HG02759 (cell line): ENCODE data around the gene TOMM40L.
"Not testable (repeated sequence)": the region's sequence is repeated elsewhere in the genome, so short reads cannot be mapped to it uniquely, and the experiment has no call there.

Experiments used
- ATAC-seq: cut with Tn5 transposase; IDR thresholded peaks from one replicate; pipeline ENCODE4 v1.9.1; 2021; ENCODE audit warnings: mild to moderate bottlenecking, moderate library complexity; ENCODE audit not compliant: unreplicated experiment

TOMM40L gene

GRCh38 chr1:161250829-161251228, 25.0 kb downstream of the TOMM40L start:
- no peak for ATAC-seq

- ATAC-seq, result no peak
These were observed 25.7 kb downstream of the TOMM40L start for GRCh38 chr1:161251579-161251978.

DNA sequence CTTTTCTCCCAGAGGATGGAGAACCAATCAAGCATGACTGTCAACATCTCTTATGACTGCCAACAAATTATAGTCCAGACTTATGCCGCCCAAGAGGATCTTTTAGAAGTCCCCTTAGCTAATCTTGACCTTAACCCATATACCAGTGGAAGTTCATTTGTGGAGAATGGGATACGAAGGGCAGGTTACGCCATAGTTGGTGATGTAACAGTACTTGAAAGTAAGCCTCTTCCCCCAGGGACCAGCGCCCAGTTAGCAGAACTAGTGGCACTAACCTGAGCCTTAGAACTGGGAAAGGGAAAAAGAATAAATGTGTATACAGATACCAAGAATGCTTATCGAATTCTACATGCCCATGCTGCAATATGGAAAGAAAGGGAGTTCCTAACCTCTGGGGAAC, 29.4 kb downstream of the TOMM40L start:
- not testable (repeated sequence) for ATAC-seq

DNA sequence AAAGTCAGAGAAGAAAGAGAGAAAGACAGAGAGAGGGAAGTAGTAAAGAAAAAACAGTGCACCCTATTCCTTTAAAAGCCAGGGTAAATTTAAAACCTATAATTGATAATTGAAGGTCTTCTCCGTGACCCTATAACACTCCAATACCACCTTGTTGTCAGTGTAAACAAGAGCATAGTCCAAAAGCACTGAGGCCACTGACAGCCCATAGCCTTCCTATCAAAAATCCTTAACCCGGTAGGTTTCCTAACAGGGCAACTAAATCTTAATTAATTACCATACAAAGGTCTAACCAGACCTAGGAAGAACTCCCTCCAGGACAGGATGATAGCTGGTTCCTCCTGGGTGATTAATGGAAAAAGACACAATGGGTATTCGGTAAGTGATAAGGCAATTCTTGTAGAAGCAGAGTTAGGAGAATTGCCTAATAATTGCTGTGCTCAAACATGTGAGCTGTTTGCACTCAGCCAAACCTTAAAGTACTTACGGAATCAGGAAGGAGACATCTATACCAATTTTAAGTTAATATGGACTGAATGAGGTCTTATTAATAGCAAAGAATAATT, 30.2 kb downstream of the TOMM40L start:
- not testable (repeated sequence) for ATAC-seq

GRCh38 chr1:161257109-161257508, 31.2 kb downstream of the TOMM40L start:
- not testable (repeated sequence) for ATAC-seq

DNA sequence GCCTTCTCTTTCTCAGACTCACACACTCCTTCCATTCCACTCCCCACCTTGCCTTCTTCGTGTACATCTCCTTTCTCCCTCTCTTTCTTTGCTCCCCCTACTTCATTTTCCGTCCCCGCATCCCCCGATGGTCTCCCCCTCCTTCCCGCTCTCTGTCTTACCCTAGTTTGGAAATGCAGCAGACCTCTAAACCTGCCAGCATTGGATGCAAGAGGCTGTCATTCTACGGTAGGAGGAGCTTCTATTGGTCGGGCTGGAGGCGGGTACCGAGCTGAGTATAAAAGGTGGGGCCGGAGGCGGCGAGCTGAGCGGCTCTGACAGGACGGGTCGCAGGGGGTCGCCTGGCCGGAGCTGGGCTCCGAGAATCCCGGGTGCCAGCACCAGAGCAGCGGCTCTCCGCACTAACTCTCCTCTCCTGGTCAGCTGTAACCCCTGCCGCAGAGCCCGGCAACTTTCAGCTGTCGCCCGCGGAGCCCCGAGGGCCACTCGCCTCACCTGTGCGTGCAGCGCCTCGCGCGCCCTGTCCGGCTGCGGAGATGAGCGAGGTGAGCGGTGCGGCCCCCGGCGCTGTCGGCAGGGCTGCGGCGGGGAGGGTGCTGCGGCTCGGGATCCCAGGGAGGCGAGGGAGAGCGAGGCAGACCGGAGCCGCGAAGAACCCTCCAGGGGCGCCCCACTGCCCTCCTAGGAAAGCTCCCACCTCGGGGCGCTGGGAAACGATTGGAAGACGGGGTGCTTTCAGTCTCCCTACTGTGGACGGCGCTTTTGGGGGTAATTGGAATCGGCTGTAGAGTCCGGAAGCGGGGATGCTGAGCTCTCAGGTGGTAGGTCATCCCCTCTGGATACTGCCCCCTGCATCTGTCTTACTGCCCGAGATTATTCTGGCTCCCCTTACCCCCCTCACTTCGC, 32.8 kb downstream of the TOMM40L start, which contains the start of gene PCP4L1:
Gene PCP4L1 (plus strand): TSS at position 307 of the 906 bp plus-strand sequence. CDS start 230 bp downstream, at position 537.
- ATAC-seq, result peak; percentile 78

DNA sequence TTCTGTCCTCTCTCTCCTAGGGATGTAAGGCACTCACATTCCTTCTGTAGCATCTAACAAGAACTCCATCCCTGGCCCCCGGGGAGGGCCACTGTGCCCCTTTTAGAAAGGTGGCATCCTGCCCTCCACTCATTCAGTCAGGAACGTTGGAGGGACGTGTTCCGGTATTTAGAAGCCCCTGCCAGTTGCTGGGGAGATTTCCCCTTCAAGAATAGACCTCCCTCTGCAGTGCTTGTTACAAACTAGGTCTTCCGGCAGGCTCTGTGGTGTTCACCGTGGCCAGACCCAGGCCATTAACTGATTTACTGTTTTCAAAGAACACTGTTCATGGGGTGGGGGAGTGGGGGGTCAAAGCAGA, 33.5 kb downstream of the TOMM40L start:
- ATAC-seq, result no peak

DNA sequence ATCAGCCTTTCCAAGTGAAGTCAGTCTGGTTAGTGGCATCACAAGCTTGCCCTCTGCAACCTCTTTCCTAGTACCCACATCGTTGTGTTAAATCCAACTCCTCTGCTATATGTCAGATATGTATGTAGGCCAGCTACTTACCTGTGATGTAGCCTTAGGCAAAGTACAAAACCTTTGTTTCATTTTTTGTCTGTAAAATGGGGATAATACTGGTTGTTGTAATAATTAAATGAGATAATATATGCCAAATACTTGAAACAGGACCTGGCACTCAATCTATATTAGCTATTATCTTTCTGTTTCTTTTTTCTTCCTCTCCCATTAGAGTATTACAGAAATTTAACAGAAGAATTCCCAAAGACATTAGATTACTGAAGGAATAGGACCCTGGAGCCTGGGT, 33.9 kb downstream of the TOMM40L start:
- ATAC-seq, result no peak

GRCh38 chr1:161260376-161261260, 34.8 kb downstream of the TOMM40L start:
- peak; percentile 26 for ATAC-seq

DNA sequence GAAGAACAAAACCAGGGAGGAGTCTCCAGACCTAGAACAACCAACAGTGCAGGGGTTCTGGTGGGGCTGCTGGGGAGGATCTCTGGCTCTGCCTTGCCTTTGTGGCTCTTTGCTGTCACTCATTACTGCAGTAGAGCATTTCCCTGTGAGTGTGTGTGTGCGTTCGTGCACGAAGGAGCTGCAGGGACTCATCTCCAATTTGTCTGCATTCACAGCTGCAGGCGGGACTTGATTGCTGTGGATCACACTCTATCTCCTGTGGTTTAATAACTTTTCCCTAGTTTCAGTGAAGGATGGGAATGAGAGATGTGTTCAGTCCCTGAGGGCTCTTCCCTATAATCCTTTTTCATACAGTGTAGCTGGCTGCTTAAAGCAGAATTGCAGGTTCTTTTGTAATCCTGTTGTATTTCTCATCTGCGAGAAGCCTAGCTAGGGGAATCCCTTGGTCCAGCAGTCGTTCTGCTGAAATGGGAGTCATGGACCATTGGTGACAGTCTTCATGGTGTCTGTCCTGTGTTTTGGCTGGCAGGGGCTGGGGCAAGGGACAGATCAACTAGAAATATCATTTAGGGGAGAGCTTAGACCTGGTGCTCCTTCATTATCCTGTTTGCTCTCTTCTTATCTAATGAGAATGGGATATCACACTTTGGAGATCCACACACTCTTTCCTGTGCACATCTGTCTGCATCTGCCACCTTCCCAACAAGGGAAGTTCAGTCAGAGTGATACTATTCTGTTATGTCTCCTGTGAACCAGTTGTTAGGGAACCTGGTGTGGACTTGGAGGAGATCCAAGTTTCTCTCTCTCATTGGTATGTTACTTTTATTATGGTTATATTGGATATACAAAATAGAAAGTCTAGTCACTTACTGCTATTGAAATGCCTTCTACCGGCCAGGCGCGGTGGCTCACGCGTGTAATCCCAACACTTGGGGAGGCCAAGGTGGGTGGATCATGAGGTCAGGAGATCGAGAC, 35.7 kb downstream of the TOMM40L start:
- peak; percentile 41 for ATAC-seq

DNA sequence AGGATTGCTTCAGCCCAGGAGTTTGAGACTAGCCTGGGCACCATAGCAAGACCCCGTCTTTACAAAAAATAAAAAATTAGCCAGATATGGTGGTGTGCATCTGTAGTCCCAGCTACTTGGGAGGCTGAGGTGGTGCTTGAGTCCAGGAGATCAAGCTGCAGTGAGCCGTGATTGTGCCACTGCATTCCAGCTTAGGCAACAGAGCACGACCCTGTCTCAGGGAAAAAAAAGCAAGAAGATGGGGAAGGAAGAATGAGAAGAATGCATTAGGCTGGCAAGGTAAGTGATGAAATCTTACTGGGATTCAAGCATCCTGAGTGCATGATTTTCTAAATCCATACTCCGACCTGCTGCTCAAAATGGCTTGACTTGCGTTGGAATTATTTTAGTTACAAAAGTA, 39.4 kb downstream of the TOMM40L start:
- ATAC-seq, result no peak

GRCh38 chr1:161266202-161266601, 40.3 kb downstream of the TOMM40L start:
- ATAC-seq, result no peak

DNA sequence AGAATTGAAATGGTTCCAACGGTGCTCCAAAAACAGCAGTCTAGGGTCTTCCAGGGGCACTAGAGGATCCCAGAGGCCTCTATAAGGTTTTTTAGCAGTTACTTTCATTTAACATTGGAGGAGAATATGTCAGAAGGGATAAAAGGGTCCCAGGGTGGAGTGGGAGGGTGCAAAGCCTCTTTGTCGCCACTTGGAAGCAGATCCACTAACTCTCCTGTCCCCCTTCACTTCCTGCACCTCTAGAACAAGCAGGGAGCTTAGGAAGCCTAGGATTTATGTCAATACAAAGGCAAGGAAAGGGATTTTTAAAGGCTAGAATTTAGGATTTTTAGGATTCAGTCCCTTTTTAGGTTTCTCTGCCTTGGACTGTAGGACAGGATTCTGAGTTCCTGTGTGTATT, 41.0 kb downstream of the TOMM40L start:
- ATAC-seq, result no peak

- no peak for ATAC-seq
These were observed 41.5 kb downstream of the TOMM40L start for GRCh38 chr1:161267321-161267720.

DNA sequence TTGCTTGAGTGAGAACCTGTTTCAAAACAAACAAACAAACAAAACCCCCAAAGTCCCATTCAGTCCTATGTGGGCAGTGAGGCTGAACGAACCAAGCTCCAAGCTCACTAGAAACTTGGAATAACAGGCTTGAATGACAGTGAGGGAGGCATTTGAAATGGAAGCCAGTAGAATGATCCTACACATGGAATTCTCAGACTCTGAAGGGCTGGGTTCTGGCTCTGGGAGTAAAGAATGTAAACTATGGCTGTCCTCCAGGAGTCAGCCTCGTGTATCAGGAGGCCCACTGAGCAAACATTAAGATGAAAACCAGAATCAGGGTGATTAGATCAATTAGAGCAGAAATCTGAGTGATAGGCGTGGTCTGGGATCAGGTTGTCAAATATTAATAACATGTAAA, 47.5 kb downstream of the TOMM40L start:
- no peak for ATAC-seq

- no peak for ATAC-seq
These were observed 49.0 kb downstream of the TOMM40L start for GRCh38 chr1:161274874-161275273.
